ENCODE measurements around the gene SESN3.
"Not testable (repeated sequence)": the region's sequence is repeated elsewhere in the genome, so short reads cannot be mapped to it uniquely, and the experiment has no call there.

Gene SESN3

GRCh38 chr11:95218149-95218548, 12.9 kb downstream of the SESN3 start:
- no peak for DNase-seq

GRCh38 chr11:95212609-95213008, 18.4 kb downstream of the SESN3 start:
- peak; percentile 14 for DNase-seq

- DNase-seq: not testable (repeated sequence)
These were observed 21.5 kb downstream of the SESN3 start for GRCh38 chr11:95209535-95209934.

GRCh38 chr11:95200781-95201457, 30.1 kb downstream of the SESN3 start:
- no peak for DNase-seq

- DNase-seq: no peak
These were observed 35.2 kb downstream of the SESN3 start for GRCh38 chr11:95195831-95196230.

- DNase-seq: no peak
These were observed 37.5 kb downstream of the SESN3 start for GRCh38 chr11:95193541-95193940.

- DNase-seq: no peak
These were observed 38.3 kb downstream of the SESN3 start for GRCh38 chr11:95192717-95193116.

GRCh38 chr11:95187723-95188122, 43.3 kb downstream of the SESN3 start:
- no peak for DNase-seq

GRCh38 chr11:95182397-95182796, 48.6 kb downstream of the SESN3 start:
- DNase-seq: no peak

GRCh38 chr11:95175818-95176380, 55.1 kb downstream of the SESN3 start:
- DNase-seq: no peak

GRCh38 chr11:95170294-95170693, 60.7 kb downstream of the SESN3 start:
- DNase-seq: no peak

- DNase-seq: no peak
These were observed 64.2 kb downstream of the SESN3 start for GRCh38 chr11:95166781-95167180.

GRCh38 chr11:95165638-95166037, 65.4 kb downstream of the SESN3 start:
- no peak for DNase-seq

- no peak for DNase-seq
These were observed 67.9 kb downstream of the SESN3 start for GRCh38 chr11:95163106-95163505.

GRCh38 chr11:95161248-95161647, 69.8 kb downstream of the SESN3 start:
- DNase-seq: no peak

- DNase-seq: no peak
These were observed 73.2 kb downstream of the SESN3 start for GRCh38 chr11:95157824-95158223.

- DNase-seq: no peak
These were observed 74.0 kb downstream of the SESN3 start for GRCh38 chr11:95156916-95157541.

GRCh38 chr11:95156133-95156721, 74.8 kb downstream of the SESN3 start:
- DNase-seq: no peak

- no peak for DNase-seq
These were observed 75.6 kb downstream of the SESN3 start for GRCh38 chr11:95155385-95155784.

GRCh38 chr11:95154514-95154913, 76.5 kb downstream of the SESN3 start:
- DNase-seq: peak; percentile 77

GRCh38 chr11:95153857-95154246, 77.2 kb downstream of the SESN3 start:
- no peak for DNase-seq

GRCh38 chr11:95152876-95153856, 77.8 kb downstream of the SESN3 start:
- DNase-seq: no peak

All from NCI-H2171 treated with DMSO at 0.1 percent for 48 hours (cell line).